ENCODE measurements around the gene RAB7A.
"Not testable (repeated sequence)": the region's sequence is repeated elsewhere in the genome, so short reads cannot be mapped to it uniquely, and the experiment has no call there.

The RAB7A gene

DNA sequence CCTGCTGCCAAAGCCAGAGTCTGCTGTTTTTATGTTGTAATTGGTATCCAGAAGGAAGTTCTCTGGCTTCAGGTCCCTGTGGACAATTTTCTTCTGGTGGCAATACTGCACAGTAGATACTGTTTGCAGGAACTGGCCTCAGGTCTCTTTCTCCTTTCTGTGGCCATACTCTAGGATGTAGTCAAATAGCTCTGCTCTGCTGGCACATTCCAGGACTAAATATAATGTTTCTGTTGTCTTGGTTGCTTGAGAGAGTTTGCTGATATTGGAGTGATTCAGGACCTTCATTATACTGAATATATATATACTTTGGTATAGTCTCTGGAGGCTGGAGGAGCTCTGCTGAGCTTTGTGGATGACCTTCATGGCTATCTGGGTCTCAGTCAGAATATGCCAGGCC, 23.1 kb downstream of the RAB7A start:
- FAIRE-seq (no peak), DNase-seq (ENCODE audit: insufficient read length, low spot score) (no peak)

- not testable (repeated sequence) for FAIRE-seq; DNase-seq (ENCODE audit: insufficient read length, low spot score)
These were observed 23.6 kb downstream of the RAB7A start for GRCh38 chr3:128749561-128749960.

GRCh38 chr3:128753715-128754114, 27.7 kb downstream of the RAB7A start:
- DNase-seq (ENCODE audit: insufficient read length, low spot score) (no peak), FAIRE-seq (no peak)

- no peak for DNase-seq (ENCODE audit: insufficient read length, low spot score)
- no peak for FAIRE-seq
These were observed 34.1 kb downstream of the RAB7A start for GRCh38 chr3:128760042-128760441.

DNA sequence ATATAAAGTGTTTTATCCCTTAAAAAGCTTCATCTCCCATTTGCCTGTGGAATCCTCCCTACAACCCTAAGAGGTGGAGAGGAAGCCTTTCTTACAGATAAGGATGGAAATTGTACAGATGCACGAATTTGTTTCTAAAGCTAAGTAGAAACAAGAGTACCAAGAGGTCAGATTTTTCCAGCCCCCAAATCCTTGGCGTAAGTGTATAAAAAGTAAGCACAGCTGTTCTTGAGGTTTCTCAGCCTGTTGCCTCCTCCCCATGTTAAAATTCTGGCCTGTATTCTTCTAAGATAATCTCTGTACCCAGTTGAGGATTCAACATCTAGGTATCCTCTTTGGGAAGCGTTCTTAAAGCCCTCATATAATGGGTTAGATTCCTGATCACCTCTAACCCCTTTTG, 34.9 kb downstream of the RAB7A start:
- DNase-seq (ENCODE audit: insufficient read length, low spot score) (no peak), FAIRE-seq (no peak)

GRCh38 chr3:128761392-128761791, 35.4 kb downstream of the RAB7A start:
- DNase-seq (ENCODE audit: insufficient read length, low spot score) (no peak), FAIRE-seq (no peak)

GRCh38 chr3:128763967-128764366, 38.0 kb downstream of the RAB7A start:
- DNase-seq (ENCODE audit: insufficient read length, low spot score) (no peak), FAIRE-seq (no peak)

GRCh38 chr3:128764863-128765262, 38.9 kb downstream of the RAB7A start:
- no peak for FAIRE-seq

GRCh38 chr3:128767094-128767750, 41.2 kb downstream of the RAB7A start:
- DNase-seq (ENCODE audit: insufficient read length, low spot score): no peak
- no peak for FAIRE-seq

More at GRCh38 chr3:128764863-128765262, 38.9 kb downstream of the RAB7A start:
- DNase-seq (ENCODE audit: insufficient read length, low spot score): no peak

- no peak for FAIRE-seq
- DNase-seq (ENCODE audit: insufficient read length, low spot score): no peak
These were observed 42.5 kb downstream of the RAB7A start for GRCh38 chr3:128768471-128768870.

GRCh38 chr3:128770387-128770786, 44.4 kb downstream of the RAB7A start:
- no peak for FAIRE-seq
- DNase-seq (ENCODE audit: insufficient read length, low spot score): no peak

DNA sequence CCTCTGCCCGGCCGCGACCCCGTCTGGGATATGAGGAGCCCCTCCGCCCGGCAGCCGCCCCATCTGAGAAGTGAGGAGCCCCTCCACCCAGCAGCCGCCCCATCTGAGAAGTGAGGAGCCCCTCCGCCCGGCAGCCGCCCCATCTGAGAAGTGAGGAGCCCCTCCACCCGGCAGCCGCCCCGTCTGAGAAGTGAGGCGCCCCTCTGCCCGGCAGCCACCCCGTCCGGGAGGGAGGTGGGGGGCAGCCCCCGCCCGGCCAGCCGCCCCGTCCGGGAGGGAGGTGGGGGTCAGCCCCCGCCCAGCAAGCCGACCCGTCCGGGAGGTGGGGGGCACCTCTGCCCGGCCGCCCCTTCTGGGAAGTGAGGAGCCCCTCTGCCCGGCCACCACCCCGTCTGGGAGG, 47.2 kb downstream of the RAB7A start:
- not testable (repeated sequence) for FAIRE-seq; DNase-seq (ENCODE audit: insufficient read length, low spot score)

GRCh38 chr3:128773592-128773991, 47.6 kb downstream of the RAB7A start:
- not testable (repeated sequence) for FAIRE-seq; DNase-seq (ENCODE audit: insufficient read length, low spot score)

GRCh38 chr3:128775241-128775640, 49.3 kb downstream of the RAB7A start:
- no peak for FAIRE-seq
- no peak for DNase-seq (ENCODE audit: insufficient read length, low spot score)

GRCh38 chr3:128775906-128776542, 50.0 kb downstream of the RAB7A start:
- DNase-seq (ENCODE audit: insufficient read length, low spot score) (no peak), FAIRE-seq (no peak)

DNA sequence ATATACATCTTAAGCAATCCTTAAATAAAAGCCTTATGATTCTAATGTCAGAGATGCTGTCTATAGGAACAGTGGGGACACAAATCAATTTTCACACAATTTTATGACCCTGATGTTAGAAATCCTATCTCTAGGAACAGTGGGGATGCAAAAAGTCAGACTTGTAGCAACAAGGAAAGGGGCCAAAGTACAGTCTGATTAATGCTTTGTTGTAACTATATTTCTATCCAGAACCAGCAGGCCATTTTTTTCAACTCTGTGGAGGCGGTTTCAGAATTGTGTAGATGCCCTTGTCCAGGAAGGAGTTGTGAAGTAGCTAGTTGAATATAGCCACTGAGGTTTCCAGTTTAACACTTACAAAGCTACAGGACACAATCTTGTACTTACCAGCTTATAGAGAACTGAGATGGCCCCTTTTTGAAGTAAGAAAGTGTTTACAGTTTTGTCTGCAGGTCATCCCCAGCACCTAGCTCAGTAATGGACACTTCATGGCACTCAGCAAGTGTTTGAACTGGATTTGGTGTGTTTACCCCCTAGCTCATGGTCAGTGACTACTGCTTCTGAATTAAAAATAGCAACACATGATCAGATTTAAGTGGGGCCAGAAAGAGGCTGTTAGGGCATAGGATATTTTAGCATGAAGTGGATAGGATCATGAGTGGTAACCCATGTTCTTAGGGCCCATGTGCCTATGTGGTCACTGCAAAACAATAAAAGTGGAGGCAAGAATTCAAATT, 54.3 kb downstream of the RAB7A start:
- FAIRE-seq: no peak
- DNase-seq (ENCODE audit: insufficient read length, low spot score): no peak

DNA sequence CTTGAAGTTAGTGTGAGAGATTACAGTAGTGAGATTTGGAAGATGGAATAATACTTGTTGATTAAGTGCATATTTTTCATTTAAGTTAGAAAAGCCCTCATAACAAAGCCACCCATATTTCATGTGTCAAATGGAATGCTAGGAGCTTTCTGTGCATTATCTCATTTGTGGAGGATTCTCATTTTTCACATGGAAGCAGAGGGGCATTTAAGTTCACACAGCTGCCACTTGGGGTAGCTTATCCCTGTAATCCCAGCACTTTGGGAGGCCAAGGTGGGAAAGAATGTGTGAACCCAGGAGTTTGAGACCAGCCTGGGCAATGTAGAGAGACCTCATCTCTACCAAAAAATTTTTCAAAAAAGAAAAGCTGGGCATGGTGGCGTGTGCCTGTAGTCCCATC, 55.2 kb downstream of the RAB7A start:
- no peak for FAIRE-seq

DNA sequence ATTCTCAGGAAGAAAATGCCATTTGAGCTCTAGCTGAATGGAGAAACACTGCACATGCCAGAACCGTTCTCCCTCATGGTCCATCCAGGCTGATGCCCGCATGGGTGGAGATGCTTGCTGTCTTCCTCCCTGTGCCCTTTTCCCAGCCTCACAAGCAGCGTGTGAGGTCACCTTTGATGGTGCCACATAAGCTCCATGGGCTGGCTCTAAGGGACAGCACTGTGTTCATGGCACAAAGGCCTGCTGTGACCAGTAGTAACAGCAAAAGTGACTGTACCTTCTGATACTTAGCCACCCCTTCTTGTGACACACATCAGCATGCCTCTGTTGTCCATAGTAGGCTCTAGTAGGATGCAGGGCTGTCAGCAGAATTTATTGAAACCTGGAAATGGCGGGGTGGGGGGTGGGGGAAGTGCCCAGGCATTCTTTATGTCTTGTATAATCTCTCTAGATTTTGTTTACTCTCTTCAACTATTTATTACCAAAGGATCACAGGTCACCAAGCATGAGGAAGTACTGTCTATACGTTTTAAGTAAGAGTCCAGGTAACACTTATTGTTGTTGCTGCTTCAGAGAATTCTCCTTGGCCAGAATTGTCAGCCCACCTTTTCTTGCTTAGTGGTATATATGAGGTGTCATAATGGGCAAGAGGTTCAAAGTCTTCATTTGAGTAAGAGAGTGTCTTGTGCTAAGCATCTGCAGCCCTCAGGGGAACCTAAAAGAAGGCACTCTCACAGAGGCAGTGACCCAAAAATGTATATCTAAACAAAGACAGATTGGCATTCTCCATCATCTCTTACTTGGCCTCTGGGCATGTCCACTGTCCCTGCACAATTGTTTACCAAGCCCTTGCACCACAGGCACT, 56.5 kb downstream of the RAB7A start:
- no peak for FAIRE-seq
- no peak for DNase-seq (ENCODE audit: insufficient read length, low spot score)

More for the DNA sequence above, 55.2 kb downstream of the RAB7A start:
- no peak for DNase-seq (ENCODE audit: insufficient read length, low spot score)

DNA sequence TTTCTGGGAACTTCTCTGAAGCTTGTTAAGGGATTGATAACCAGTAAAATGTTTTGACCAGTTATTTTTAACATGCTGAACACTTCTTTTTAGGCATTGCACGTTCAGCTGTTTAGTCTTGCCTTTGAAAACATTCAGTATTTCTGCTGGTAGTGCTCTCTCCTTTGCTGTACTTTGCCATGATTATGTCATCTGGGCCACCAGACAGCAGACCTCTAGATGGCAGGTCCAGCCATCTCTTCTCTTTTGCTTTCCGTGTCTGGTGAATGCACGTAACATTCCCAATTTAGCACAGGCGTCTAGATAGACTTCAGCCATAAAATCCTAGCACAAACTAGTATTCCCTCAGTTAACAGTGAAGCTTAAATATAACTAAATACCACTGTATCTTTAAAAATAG, 57.8 kb downstream of the RAB7A start:
- DNase-seq (ENCODE audit: insufficient read length, low spot score) (no peak), FAIRE-seq (no peak)

DNA sequence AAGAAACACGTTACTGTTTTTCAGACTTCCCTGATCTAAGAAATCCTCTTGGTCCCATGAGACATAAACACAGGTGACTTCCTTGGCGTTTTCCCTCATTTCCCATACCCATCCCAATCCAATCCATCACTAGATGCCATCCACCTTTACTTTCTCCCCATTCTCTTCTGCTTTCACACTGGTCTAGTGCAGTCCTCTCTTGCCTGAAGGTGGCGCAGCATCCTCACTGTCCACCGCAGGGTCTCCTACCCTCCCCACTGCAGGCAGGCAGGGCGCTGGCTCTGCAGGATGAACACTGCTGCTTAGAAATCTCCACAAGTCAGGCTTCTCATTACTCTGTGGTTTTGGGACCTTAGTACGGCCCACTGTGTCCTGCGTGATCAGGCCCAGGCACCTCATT, 58.2 kb downstream of the RAB7A start:
- FAIRE-seq: no peak

DNA sequence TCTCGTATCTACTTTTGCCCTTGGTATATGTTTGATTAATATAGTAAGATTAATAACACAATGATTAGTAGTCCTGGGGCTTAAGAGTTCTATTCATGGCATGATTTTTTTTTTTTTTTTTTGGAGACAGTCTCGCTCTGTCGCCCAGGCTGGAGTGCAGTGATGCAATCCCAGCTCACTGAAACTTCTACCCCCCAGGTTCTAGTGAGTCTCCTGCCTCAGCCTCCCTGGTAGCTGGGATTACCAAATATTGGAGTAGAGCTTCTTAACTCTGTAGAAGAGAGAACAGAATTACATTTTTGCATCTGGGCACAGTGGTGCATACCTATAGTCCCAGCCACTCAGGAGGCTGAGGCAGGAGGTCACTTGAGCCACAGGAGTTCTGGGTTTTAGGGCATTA, 58.9 kb downstream of the RAB7A start:
- FAIRE-seq (no peak), DNase-seq (ENCODE audit: insufficient read length, low spot score) (no peak)

More for the DNA sequence above, 58.2 kb downstream of the RAB7A start:
- no peak for DNase-seq (ENCODE audit: insufficient read length, low spot score)

All from GM19239 (cell line).